ENCODE measurements around the gene PARL.
"Not testable (repeated sequence)": the region's sequence is repeated elsewhere in the genome, so short reads cannot be mapped to it uniquely, and the experiment has no call there.

The PARL gene

GRCh38 chr3:183880121-183880520, 4.6 kb downstream of the PARL start:
- no peak overlapping the region for H3K9ac ChIP-seq (ENCODE audit: insufficient read length)
- no peak overlapping the region for H3K4me3 ChIP-seq
- 0 out of 2 replicates have a peak, but pooled peaks cover 4% of the 10 kb centered on the region for H3K36me3 ChIP-seq (ENCODE audit: insufficient read depth, low read length)
- TF ChIP-seq FOXP2 (optimal IDR thresholded peaks at IDR 0.05; ENCODE audit: control extremely low read depth, extremely low read length, insufficient read depth) (no peak), EZH2 (IDR thresholded peaks at IDR 0.05) (no peak), POLR2AphosphoS5 (IDR thresholded peaks at IDR 0.05; ENCODE audit: borderline replicate concordance, low read depth, low read length) (no peak)
- DNase-seq (ENCODE audit: low read depth, low spot score) = no peak
- H3K27ac ChIP-seq = no peak overlapping the region
- no peaks in the 10 kb centered on the region for H3K9me3 ChIP-seq (ENCODE audit: low read depth, low read length)

- TF ChIP-seq EZH2 (IDR thresholded peaks at IDR 0.05) (no peak), POLR2AphosphoS5 (IDR thresholded peaks at IDR 0.05; ENCODE audit: borderline replicate concordance, low read depth, low read length) (no peak), FOXP2 (optimal IDR thresholded peaks at IDR 0.05; ENCODE audit: control extremely low read depth, extremely low read length, insufficient read depth) (no peak)
- no peak overlapping the region for H3K27ac ChIP-seq
- H3K36me3 ChIP-seq (ENCODE audit: insufficient read depth, low read length) = 0 out of 2 replicates have a peak, but pooled peaks cover 4% of the 10 kb centered on the region
- no peak overlapping the region for H3K9ac ChIP-seq (ENCODE audit: insufficient read length)
- no peak overlapping the region for H3K4me3 ChIP-seq
- H3K9me3 ChIP-seq (ENCODE audit: low read depth, low read length) = no peaks in the 10 kb centered on the region
- no peak for DNase-seq (ENCODE audit: low read depth, low spot score)
Observed at GRCh38 chr3:183879243-183879642, 5.4 kb downstream of the PARL start.

GRCh38 chr3:183878071-183878470, 6.6 kb downstream of the PARL start:
- no peak overlapping the region for H3K27ac ChIP-seq
- 0 out of 2 replicates have a peak, but pooled peaks cover 4% of the 10 kb centered on the region for H3K36me3 ChIP-seq (ENCODE audit: insufficient read depth, low read length)
- no peak for DNase-seq (ENCODE audit: low read depth, low spot score)

GRCh38 chr3:183877227-183877626, 7.5 kb downstream of the PARL start:
- H3K27ac ChIP-seq; DNase-seq (ENCODE audit: low read depth, low spot score); H3K9me3 ChIP-seq (ENCODE audit: low read depth, low read length); H3K9ac ChIP-seq (ENCODE audit: insufficient read length); H3K36me3 ChIP-seq (ENCODE audit: insufficient read depth, low read length); H3K4me3 ChIP-seq: not testable (repeated sequence)

More at GRCh38 chr3:183878071-183878470, 6.6 kb downstream of the PARL start:
- Histone ChIP-seq H3K9ac (ENCODE audit: insufficient read length) (no peak overlapping the region), H3K4me3 (no peak overlapping the region), H3K9me3 (ENCODE audit: low read depth, low read length) (no peaks in the 10 kb centered on the region)
- TF ChIP-seq FOXP2 (optimal IDR thresholded peaks at IDR 0.05; ENCODE audit: control extremely low read depth, extremely low read length, insufficient read depth) = no peak
- TF ChIP-seq EZH2 (IDR thresholded peaks at IDR 0.05) = no peak
- no peak for TF ChIP-seq POLR2AphosphoS5 (IDR thresholded peaks at IDR 0.05; ENCODE audit: borderline replicate concordance, low read depth, low read length)

DNA sequence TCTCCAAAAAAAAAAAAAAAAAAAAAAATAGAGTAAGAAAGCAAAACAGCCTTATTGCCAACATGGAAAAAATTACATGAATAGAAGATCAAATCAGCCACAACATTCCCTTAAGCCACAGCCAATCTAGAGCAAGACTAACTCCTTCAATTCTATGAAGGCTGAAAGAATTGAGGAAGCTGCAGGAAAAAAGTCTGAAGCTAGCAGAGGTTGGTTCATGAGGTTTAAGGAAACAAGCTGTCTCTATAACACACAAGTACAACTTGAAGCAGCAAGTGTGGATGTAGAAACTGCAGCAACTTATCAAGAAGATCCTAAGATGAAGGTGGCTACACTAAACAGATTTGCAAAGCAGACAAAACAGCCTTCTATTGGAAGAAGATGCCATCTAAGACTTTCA, 9.3 kb downstream of the PARL start:
- Histone ChIP-seq H3K27ac (no peak overlapping the region), H3K4me3 (no peak overlapping the region), H3K9me3 (ENCODE audit: low read depth, low read length) (no peaks in the 10 kb centered on the region), H3K9ac (ENCODE audit: insufficient read length) (no peak overlapping the region), H3K36me3 (ENCODE audit: insufficient read depth, low read length) (peaks cover 4% of the 10 kb centered on the region; the same call in 1 of the 2 replicates)
- TF ChIP-seq EZH2 (IDR thresholded peaks at IDR 0.05) = no peak
- TF ChIP-seq FOXP2 (optimal IDR thresholded peaks at IDR 0.05; ENCODE audit: control extremely low read depth, extremely low read length, insufficient read depth) = no peak
- TF ChIP-seq POLR2AphosphoS5 (IDR thresholded peaks at IDR 0.05; ENCODE audit: borderline replicate concordance, low read depth, low read length) = no peak
- no peak for DNase-seq (ENCODE audit: low read depth, low spot score)

- DNase-seq (ENCODE audit: low read depth, low spot score) = no peak
- TF ChIP-seq POLR2AphosphoS5 (IDR thresholded peaks at IDR 0.05; ENCODE audit: borderline replicate concordance, low read depth, low read length) (no peak), FOXP2 (optimal IDR thresholded peaks at IDR 0.05; ENCODE audit: control extremely low read depth, extremely low read length, insufficient read depth) (no peak), EZH2 (IDR thresholded peaks at IDR 0.05) (no peak)
- Histone ChIP-seq H3K36me3 (ENCODE audit: insufficient read depth, low read length) (peaks cover 4% of the 10 kb centered on the region; the same call in 1 of the 2 replicates), H3K4me3 (no peak overlapping the region), H3K9ac (ENCODE audit: insufficient read length) (no peak overlapping the region), H3K9me3 (ENCODE audit: low read depth, low read length) (no peaks in the 10 kb centered on the region), H3K27ac (no peak overlapping the region)
Observed at GRCh38 chr3:183873914-183874313, 10.8 kb downstream of the PARL start.

DNA sequence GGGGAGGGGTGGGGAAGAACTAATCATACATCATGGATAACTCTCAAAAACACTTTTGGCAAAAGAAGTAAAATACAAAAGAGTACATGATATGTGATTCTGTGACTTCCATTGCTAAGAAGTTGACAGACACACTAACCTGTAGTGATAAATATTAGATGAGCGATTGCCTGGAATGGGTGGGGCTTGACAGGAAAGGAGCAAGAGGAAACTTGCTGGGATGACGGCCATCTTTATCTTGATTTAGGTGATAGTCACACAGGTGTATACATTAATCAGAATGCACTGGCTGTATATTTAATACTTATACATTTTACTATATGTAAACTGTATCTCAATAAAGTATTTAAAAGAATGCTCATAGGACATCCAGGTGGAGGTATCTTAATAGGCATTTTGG, 13.1 kb downstream of the PARL start:
- Histone ChIP-seq H3K9ac (ENCODE audit: insufficient read length) (no peak overlapping the region), H3K4me3 (no peak overlapping the region), H3K27ac (no peak overlapping the region), H3K9me3 (ENCODE audit: low read depth, low read length) (no peaks in the 10 kb centered on the region), H3K36me3 (ENCODE audit: insufficient read depth, low read length) (peaks cover 13% of the 10 kb centered on the region)
- DNase-seq (ENCODE audit: low read depth, low spot score) = no peak
- no peak for TF ChIP-seq EZH2 (IDR thresholded peaks at IDR 0.05)
- no peak for TF ChIP-seq POLR2AphosphoS5 (IDR thresholded peaks at IDR 0.05; ENCODE audit: borderline replicate concordance, low read depth, low read length)
- TF ChIP-seq FOXP2 (optimal IDR thresholded peaks at IDR 0.05; ENCODE audit: control extremely low read depth, extremely low read length, insufficient read depth) = no peak

GRCh38 chr3:183870563-183870962, 14.1 kb downstream of the PARL start:
- Histone ChIP-seq H3K4me3 (no peak overlapping the region), H3K36me3 (ENCODE audit: insufficient read depth, low read length) (peaks cover 23% of the 10 kb centered on the region)
- TF ChIP-seq EZH2 (IDR thresholded peaks at IDR 0.05) (no peak), FOXP2 (optimal IDR thresholded peaks at IDR 0.05; ENCODE audit: control extremely low read depth, extremely low read length, insufficient read depth) (no peak), POLR2AphosphoS5 (IDR thresholded peaks at IDR 0.05; ENCODE audit: borderline replicate concordance, low read depth, low read length) (no peak)

GRCh38 chr3:183868796-183869195, 15.9 kb downstream of the PARL start:
- H3K4me3 ChIP-seq = no peak overlapping the region
- H3K27ac ChIP-seq = no peak overlapping the region
- no peaks in the 10 kb centered on the region for H3K9me3 ChIP-seq (ENCODE audit: low read depth, low read length)
- TF ChIP-seq FOXP2 (optimal IDR thresholded peaks at IDR 0.05; ENCODE audit: control extremely low read depth, extremely low read length, insufficient read depth) (no peak), POLR2AphosphoS5 (IDR thresholded peaks at IDR 0.05; ENCODE audit: borderline replicate concordance, low read depth, low read length) (no peak), EZH2 (IDR thresholded peaks at IDR 0.05) (no peak)
- DNase-seq (ENCODE audit: low read depth, low spot score) = no peak
- H3K9ac ChIP-seq (ENCODE audit: insufficient read length) = no peak overlapping the region
- H3K36me3 ChIP-seq (ENCODE audit: insufficient read depth, low read length) = peaks cover 38% of the 10 kb centered on the region

More at GRCh38 chr3:183870563-183870962, 14.1 kb downstream of the PARL start:
- DNase-seq (ENCODE audit: low read depth, low spot score) = no peak
- Histone ChIP-seq H3K9ac (ENCODE audit: insufficient read length) (no peak overlapping the region), H3K27ac (no peak overlapping the region), H3K9me3 (ENCODE audit: low read depth, low read length) (no peaks in the 10 kb centered on the region)
